ENCODE data around the gene NFAM1.

NFAM1 gene

GRCh38 chr22:42427167-42427566, 5.0 kb downstream of the NFAM1 start:
- Histone ChIP-seq H3K9me3 (ENCODE audit: control insufficient read depth, insufficient read depth, low read depth, low read length) (no peaks in the 10 kb centered on the region), H3K27ac (ENCODE audit: extremely low read depth, low read depth, low read length) (no peak overlapping the region), H3K36me3 (ENCODE audit: control insufficient read depth in 2 of 2, insufficient read depth in 1 of 2, low read length in 2 of 2) (no peaks in the 10 kb centered on the region), H3K4me3 (ENCODE audit: low read depth, low read length) (no peak overlapping the region), H3K4me1 (ENCODE audit: control insufficient read depth, insufficient read depth, low read length) (no peaks in the 10 kb centered on the region)
- POLR2A ChIA-PET = interaction anchor here (0.6 kb wide), 1 partner anchor 252 kb away, joined by 3 read pairs; no protein-coding TSS in a partner anchor
- TF ChIP-seq ZSCAN5A (tag by site-specific recombination; IDR thresholded peaks at IDR 0.05) = no peak
- no peak for TF ChIP-seq ZSCAN30 (tag by site-specific recombination; IDR thresholded peaks at IDR 0.05)
- TF ChIP-seq PRDM10 (tag by site-specific recombination; IDR thresholded peaks at IDR 0.05) = no peak
- peak; percentile 60 for TF ChIP-seq GLIS1 (tag by site-specific recombination; IDR thresholded peaks at IDR 0.05)
- no peak for TF ChIP-seq ZNF311 (tag by site-specific recombination; IDR thresholded peaks at IDR 0.05; ENCODE audit: borderline replicate concordance)
- TF ChIP-seq ZIC2 (tag by site-specific recombination; IDR thresholded peaks at IDR 0.05) = peak; percentile 96
- no peak for TF ChIP-seq CTCF (tag by site-specific recombination; IDR thresholded peaks at IDR 0.05)
- peak; percentile 89 for TF ChIP-seq ZNF341 (tag by site-specific recombination; IDR thresholded peaks at IDR 0.05; ENCODE audit: low read depth)
- TF ChIP-seq ZNF391 (tag by site-specific recombination; IDR thresholded peaks at IDR 0.05; ENCODE audit: borderline replicate concordance, low read depth) = no peak
- no peak for TF ChIP-seq ZNF518A (tag by site-specific recombination; conservative IDR thresholded peaks at IDR 0.05; ENCODE audit: low read depth)
- CTCF ChIA-PET = no interaction called here

- ChIA-PET CTCF (no interaction called here), POLR2A (no interaction called here)
- Histone ChIP-seq H3K36me3 (ENCODE audit: control insufficient read depth in 2 of 2, insufficient read depth in 1 of 2, low read length in 2 of 2) (no peaks in the 10 kb centered on the region), H3K9me3 (ENCODE audit: control insufficient read depth, insufficient read depth, low read depth, low read length) (no peaks in the 10 kb centered on the region), H3K4me1 (ENCODE audit: control insufficient read depth, insufficient read depth, low read length) (no peaks in the 10 kb centered on the region), H3K27ac (ENCODE audit: extremely low read depth, low read depth, low read length) (no peak overlapping the region), H3K4me3 (ENCODE audit: low read depth, low read length) (no peak overlapping the region)
- TF ChIP-seq ZNF148 (tag by site-specific recombination; IDR thresholded peaks at IDR 0.05; ENCODE audit: borderline replicate concordance) (no peak), PRDM4 (tag by site-specific recombination; IDR thresholded peaks at IDR 0.05) (peak; percentile 39; the same call in 1 of the 2 replicates), ZBTB20 (tag by site-specific recombination; IDR thresholded peaks at IDR 0.05) (peak; percentile 47; the same call in 1 of the 2 replicates), ZNF121 (tag by site-specific recombination; IDR thresholded peaks at IDR 0.05) (no peak), KLF9 (tag by site-specific recombination; IDR thresholded peaks at IDR 0.05; ENCODE audit: low read depth) (0 out of 2 replicates have a peak, but pooled peaks have one; percentile 16)
These were observed 6.2 kb downstream of the NFAM1 start for GRCh38 chr22:42425989-42426355.

Measured in HEK293 (cell line).